SK-N-SH treated with all-trans-retinoic acid at 6 μM for 48 hours (cell line): ENCODE data around the gene SORCS2.

Experiments used
- ATAC-seq: fragments of 200-7000 bp; cut with Tn5 transposase; 3 replicates; pipeline ENCODE4 v1.9.1; 2020; ENCODE audit warnings: mild to moderate bottlenecking, moderate library complexity
- ARNTL ChIP-seq: fragments of 450-650 bp; formaldehyde crosslinking; IDR thresholded peaks from 2 replicates; pipeline ENCODE4 v1.5.0; 2020; ENCODE audit warnings: low read depth, mild to moderate bottlenecking, moderate library complexity, borderline replicate concordance
- BACH2 ChIP-seq: fragments of 250-450 bp; sonication (Bioruptor Pico); IDR thresholded peaks from 2 replicates; pipeline ENCODE4 v1.9.0; 2021; ENCODE audit warnings: mild to moderate bottlenecking, borderline replicate concordance
- CREB5 ChIP-seq: fragments of 250-450 bp; sonication (Bioruptor Pico); IDR thresholded peaks from 2 replicates; pipeline ENCODE4 v1.5.1; 2020; ENCODE audit warnings: low read depth, mild to moderate bottlenecking, moderate library complexity
- CSRNP3 ChIP-seq: fragments of 250-450 bp; sonication (Bioruptor Pico); IDR thresholded peaks from 2 replicates; pipeline ENCODE4 v1.5.1; 2021; ENCODE audit warnings: mild to moderate bottlenecking, moderate library complexity
- GLIS3 ChIP-seq: fragments of 250-450 bp; sonication (Bioruptor Pico); IDR thresholded peaks from 2 replicates; pipeline ENCODE4 v1.5.0; 2020; ENCODE audit warnings: mild to moderate bottlenecking, moderate library complexity
- ISL1 ChIP-seq: fragments of 250-450 bp; sonication (Bioruptor Pico); IDR thresholded peaks from 2 replicates; pipeline ENCODE4 v2.1.2; 2022; ENCODE audit warnings: mild to moderate bottlenecking, moderate library complexity
- OSR1 ChIP-seq: fragments of 250-450 bp; sonication (Bioruptor Pico); IDR thresholded peaks from 2 replicates; pipeline ENCODE4 v1.8.0; 2022; ENCODE audit warnings: moderate library complexity, mild to moderate bottlenecking, inconsistent platforms
- PATZ1 ChIP-seq: fragments of 250-450 bp; sonication (Bioruptor Pico); IDR thresholded peaks from 2 replicates; pipeline ENCODE4 v1.8.0; 2020; ENCODE audit warnings: mild to moderate bottlenecking, moderate library complexity, borderline replicate concordance
- POU6F1 ChIP-seq: fragments of 250-450 bp; sonication (Bioruptor Pico); IDR thresholded peaks from 2 replicates; pipeline ENCODE4 v1.8.0; 2021; ENCODE audit warnings: low read depth, mild to moderate bottlenecking, moderate library complexity, borderline replicate concordance
- PPARA ChIP-seq: fragments of 250-450 bp; sonication (Bioruptor Pico); IDR thresholded peaks from 2 replicates; pipeline ENCODE4 v1.5.0; 2020; ENCODE audit warnings: mild to moderate bottlenecking, borderline replicate concordance
- RARB ChIP-seq: fragments of 250-450 bp; sonication (Bioruptor Pico); IDR thresholded peaks from 2 replicates; pipeline ENCODE4 v1.8.0; 2021; ENCODE audit warnings: mild to moderate bottlenecking, moderate library complexity
- SNAI2 ChIP-seq: fragments of 250-450 bp; sonication (Bioruptor Pico); IDR thresholded peaks from 2 replicates; pipeline ENCODE4 v1.5.0; 2020; ENCODE audit warnings: mild to moderate bottlenecking, moderate library complexity
- TCF4 ChIP-seq: fragments of 250-450 bp; sonication (Bioruptor Pico); IDR thresholded peaks from 2 replicates; pipeline ENCODE4 v1.8.0; 2021; ENCODE audit warnings: mild to moderate bottlenecking, moderate library complexity, borderline replicate concordance
- TOX ChIP-seq: fragments of 250-450 bp; sonication (Bioruptor Pico); IDR thresholded peaks from 2 replicates; pipeline ENCODE4 v1.8.0; 2021; ENCODE audit warnings: mild to moderate bottlenecking, moderate library complexity, borderline replicate concordance
- TSHZ2 ChIP-seq: fragments of 250-450 bp; sonication (Bioruptor Pico); IDR thresholded peaks from 2 replicates; pipeline ENCODE4 v1.5.0; 2020; ENCODE audit warnings: mild to moderate bottlenecking, moderate library complexity
- ZC3H10 ChIP-seq: fragments of 250-450 bp; sonication (Bioruptor Pico); IDR thresholded peaks from 2 replicates; pipeline ENCODE4 v1.5.1; 2021; ENCODE audit warnings: mild to moderate bottlenecking, moderate library complexity
- ZNF565 ChIP-seq: fragments of 450-650 bp; formaldehyde crosslinking; conservative IDR thresholded peaks from 2 replicates; pipeline ENCODE4 v1.5.0; 2020; ENCODE audit warnings: low read depth, mild to moderate bottlenecking, moderate library complexity
- ZNF8 ChIP-seq: fragments of 450-650 bp; formaldehyde crosslinking; IDR thresholded peaks from 2 replicates; pipeline ENCODE4 v1.5.0; 2020; ENCODE audit warnings: mild to moderate bottlenecking, moderate library complexity

The SORCS2 gene

GRCh38 chr4:7522452-7523220 is 330.3 kb downstream of the SORCS2 start:
- ATAC-seq, result no peak
- TF ChIP-seq TSHZ2 (CRISPR knock-in tag) (no peak), ZNF8 (no peak)
- TF ChIP-seq, all 23 proteins: peak for 0

- TF ChIP-seq ISL1 (CRISPR knock-in tag) (no peak), ZNF565 (no peak)
- TF ChIP-seq, all 23 proteins: peak for 0
- ATAC-seq, result no peak
These were observed 331.2 kb downstream of the SORCS2 start for GRCh38 chr4:7523526-7523925.

GRCh38 chr4:7524064-7524682 is 331.8 kb downstream of the SORCS2 start:
- TF ChIP-seq RARB (CRISPR knock-in tag), result no peak
- TF ChIP-seq TOX, result no peak
- TF ChIP-seq PATZ1 (CRISPR knock-in tag), result no peak
- TF ChIP-seq GLIS3 (CRISPR knock-in tag), result no peak
- no peak for TF ChIP-seq POU6F1
- TF ChIP-seq CSRNP3 (CRISPR knock-in tag), result no peak
- no peak for TF ChIP-seq OSR1 (CRISPR knock-in tag)
- no peak for TF ChIP-seq CREB5 (CRISPR knock-in tag)
- ATAC-seq, result no peak

- ATAC-seq, result no peak
These were observed 332.5 kb downstream of the SORCS2 start for GRCh38 chr4:7524843-7525242.

GRCh38 chr4:7526491-7526890 is 334.2 kb downstream of the SORCS2 start:
- no peak for ATAC-seq
- no peak for TF ChIP-seq ZNF565
- TF ChIP-seq ZNF8, result no peak
- TF ChIP-seq GLIS3 (CRISPR knock-in tag), result no peak
- no peak for TF ChIP-seq TCF4 (CRISPR knock-in tag)
- no peak for TF ChIP-seq CSRNP3 (CRISPR knock-in tag)
- no peak for TF ChIP-seq PPARA (CRISPR knock-in tag)
- no peak for TF ChIP-seq SNAI2
- TF ChIP-seq ZC3H10 (CRISPR knock-in tag), result no peak
- TF ChIP-seq BACH2 (CRISPR knock-in tag), result no peak

More at GRCh38 chr4:7524843-7525242, 332.5 kb downstream of the SORCS2 start:
- TF ChIP-seq GLIS3 (CRISPR knock-in tag) (no peak), ARNTL (no peak), ISL1 (CRISPR knock-in tag) (no peak)
- TF ChIP-seq, all 23 proteins: peak for 0
